GM19455 (cell line): ENCODE data around the gene PIEZO2.
"Not testable (repeated sequence)": the region's sequence is repeated elsewhere in the genome, so short reads cannot be mapped to it uniquely, and the experiment has no call there.

Experiments used
- ATAC-seq: cut with Tn5 transposase; IDR thresholded peaks from one replicate; pipeline ENCODE4 v1.9.1; 2021; ENCODE audit not compliant: unreplicated experiment

PIEZO2 gene

DNA sequence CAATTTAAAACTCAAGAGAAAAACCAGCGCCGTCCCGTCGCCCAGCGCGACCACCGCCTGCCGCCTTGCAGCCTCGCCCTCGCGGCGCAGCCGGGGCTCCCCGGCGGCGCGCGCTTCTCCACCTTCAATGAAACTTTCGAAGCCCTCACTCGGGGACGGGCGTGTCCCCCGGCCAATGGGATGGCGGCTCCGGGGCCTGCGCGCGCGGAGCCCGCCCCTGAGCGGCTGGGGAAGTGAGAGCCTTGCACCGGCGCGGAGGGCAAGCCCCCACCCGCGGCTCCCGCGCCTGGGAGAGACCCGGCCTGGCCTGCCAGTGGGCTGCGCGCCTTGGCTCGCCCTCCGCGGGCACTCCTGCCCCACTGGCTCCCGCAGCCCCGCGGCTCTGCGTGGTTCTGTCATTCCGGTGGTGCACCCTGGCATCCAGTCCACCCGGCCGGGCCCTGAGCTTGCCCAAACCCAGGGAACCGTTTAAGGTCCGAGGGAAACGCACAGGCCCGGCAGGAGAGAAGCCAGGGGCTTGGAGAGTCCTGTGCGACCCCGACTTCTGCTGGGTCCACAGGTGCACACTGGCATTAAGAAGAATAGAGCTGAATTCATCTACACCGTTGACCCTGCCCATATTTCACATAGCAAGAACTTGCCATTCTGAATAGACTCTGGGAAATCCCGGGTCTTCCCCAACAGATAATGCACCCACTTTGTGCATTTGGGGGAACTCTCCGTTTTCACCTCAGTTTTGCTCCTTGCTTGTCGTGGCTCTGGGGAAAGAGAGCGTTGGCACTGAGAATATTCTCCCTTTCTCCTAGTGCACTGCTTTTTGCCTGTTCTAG lies at the start of gene PIEZO2:
PIEZO2 (minus strand) TSS at position 129 of the 830 bp plus-strand sequence. CDS start 981 bp downstream, outside the sequence.
- no peak for ATAC-seq

DNA sequence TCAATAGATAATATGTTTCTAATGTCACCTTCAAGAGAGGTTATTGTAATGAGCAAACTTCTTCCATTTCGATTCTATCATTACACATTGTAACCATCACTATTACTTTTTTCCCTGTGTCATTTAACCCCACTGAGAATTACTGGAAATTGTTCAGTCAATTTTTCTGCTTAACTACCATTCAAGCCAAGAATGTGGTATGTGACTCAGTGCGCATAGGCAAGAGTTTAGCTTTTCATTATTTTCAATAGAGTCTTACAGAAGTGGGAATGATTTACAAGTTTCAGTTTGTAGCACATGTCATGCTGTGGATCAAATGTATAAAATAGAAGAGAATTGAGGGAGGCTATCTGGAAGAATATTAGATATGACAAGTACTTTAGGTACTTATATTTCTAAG lies 34.3 kb upstream of the PIEZO2 start:
- ATAC-seq: no peak

DNA sequence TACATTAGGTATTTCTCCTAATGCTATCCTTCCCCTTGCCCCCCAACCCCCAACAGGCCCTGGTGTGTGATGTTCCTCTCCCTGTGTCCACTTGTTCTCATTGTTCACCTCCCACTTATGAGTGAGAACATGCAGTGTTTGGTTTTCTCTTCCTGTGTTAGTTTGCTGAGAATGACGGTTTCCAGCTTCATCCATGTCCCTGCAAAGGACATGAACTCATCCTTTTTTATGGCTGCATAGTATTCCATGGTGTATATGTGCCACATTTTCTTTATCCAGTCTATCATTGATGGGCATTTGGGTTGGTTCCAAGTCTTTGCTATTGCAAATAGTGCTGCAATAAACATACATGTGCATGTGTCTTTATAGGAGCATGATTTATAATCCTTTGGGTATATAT lies 32.3 kb upstream of the PIEZO2 start:
- not testable (repeated sequence) for ATAC-seq

DNA sequence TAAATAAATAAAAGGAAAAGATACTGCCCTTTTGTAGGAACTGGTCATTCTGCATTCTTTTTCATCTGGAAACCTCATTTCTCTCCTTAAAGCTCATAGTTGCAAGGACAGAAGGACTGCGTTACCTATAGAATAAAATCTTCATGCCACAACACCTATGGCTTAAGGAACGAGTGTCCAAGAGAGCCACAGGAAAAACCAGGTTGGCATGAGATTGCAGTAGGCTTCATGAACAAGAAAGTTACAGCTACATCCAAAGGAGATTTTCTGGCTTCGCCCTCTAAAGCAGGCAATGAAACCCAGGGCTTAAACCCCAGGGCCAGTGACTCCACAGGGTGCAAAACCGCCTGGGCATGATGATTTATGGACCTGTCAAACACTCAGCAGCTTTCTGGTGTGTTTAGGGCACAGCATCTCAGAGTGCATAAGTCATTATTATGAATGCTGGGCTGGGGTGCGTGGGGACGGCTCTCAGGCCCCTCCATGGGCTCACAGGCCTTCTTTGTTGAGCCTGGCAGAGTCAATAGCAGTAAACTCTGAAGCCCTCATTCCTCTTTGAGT lies 30.7 kb upstream of the PIEZO2 start:
- ATAC-seq: no peak

DNA sequence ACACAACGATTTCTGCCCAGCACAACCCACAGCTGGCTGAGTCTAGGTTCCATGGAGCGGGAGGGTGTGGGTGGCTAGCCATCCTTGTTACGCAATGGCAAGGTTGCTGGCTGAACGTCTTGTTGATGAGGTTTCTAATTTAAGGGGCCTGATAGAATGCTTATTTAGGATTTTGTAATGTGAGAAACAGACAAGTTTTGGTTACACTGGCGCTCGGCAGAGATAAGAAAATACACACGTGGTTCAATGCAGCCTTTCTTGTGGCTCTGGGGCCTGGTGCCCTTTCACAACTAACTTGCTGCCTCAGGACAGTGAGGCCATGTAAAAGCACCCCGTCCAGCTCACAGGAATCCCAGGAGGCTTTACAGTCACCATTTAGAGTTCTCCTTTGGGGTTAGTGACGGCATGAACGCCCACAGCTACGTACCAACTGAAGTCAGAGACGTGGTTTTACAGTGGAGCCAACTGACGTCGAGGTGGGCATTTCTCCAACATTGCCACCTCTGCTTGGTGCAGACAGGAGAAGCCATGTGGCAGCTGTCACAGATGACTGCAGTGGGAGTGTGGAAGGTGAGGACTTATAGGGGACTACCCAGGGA lies 29.7 kb upstream of the PIEZO2 start:
- no peak for ATAC-seq

DNA sequence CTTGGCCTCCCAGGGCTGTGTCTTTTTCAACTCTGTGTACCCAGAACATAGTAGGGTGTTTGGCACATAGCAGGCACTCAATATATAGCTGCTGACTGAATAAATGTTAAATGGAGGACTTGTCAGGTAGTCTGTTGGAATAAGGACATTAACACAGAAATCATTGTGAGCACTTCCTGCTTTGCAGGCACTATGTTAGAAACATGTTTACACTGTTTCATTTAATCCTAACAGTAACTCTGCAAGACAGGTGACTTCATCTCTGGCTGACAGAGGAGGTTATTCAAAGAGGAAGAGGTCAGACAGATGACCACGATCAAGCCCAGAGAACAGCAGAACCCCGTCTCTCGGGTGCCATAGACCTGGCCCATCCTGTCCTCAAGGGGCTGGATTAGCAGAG lies 28.0 kb upstream of the PIEZO2 start:
- no peak for ATAC-seq

DNA sequence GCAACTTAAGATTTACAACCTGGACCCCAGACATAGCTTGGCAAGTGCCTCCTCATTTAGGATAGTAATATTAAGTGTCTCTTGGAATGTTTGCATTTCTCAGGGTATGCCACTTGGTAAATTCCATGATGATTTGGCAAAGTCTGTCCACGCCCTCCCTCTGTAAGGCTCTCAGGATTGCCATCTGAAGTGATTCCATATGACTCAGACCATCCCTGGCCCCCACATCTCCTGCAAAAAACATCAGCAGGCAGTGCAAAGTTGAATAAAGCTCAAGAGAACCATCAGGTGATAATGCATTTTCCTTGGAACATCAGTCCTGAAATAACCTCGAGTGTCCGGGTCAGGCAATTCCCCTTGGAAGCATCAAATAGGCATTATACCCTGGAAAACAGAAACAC lies 27.1 kb upstream of the PIEZO2 start:
- no peak for ATAC-seq

DNA sequence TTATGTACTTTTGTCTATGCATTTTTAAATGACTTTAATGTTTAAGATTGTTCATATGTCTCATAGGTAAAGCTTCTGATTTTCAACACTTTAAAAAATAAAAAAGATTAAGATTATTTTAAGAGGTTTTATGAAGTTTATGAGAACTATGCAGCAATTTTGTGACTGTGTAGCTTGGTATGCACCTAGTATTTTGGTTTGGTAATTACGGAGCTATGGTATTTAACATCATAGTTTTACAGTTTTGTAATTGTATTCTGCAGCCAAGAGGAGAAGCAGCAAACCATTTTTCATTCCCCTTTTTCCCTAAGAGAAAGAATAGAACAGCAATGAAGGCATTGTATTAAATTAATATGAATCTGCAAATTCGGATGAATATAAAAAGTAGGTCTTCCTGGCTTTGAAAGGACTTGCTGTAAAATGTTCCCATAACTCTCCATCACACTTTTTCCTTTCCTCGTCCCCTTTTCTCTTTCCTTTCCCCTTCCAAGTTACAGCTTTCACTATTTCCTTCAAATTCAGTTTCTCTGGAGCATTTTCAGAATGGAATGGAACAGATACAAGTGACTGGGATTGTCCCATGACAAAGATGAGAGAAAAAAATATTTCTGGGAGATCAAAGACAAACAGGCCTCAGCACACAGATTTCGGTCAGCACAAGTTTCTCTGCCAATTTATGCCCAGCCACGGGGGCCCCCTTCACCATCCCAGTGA lies 26.1 kb upstream of the PIEZO2 start:
- no peak for ATAC-seq

DNA sequence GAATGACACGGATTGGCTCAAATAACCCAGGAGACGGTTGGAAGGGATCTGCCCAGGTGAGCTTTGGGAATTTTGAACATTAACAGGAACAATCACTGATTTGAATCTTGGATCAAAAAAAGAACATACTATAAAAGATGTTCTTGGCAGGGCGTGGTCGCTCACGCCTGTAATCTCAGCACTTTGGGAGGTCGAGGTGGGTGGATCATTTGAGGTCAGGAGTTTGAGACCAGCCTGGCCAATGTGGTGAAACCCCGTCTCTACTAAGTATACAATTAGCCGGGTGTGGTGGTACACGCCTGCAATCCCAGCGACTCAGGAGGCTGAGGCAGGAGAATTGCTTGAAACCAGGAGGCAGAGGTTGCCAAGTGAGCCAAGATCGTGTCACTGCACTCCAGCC lies 24.8 kb upstream of the PIEZO2 start:
- not testable (repeated sequence) for ATAC-seq

DNA sequence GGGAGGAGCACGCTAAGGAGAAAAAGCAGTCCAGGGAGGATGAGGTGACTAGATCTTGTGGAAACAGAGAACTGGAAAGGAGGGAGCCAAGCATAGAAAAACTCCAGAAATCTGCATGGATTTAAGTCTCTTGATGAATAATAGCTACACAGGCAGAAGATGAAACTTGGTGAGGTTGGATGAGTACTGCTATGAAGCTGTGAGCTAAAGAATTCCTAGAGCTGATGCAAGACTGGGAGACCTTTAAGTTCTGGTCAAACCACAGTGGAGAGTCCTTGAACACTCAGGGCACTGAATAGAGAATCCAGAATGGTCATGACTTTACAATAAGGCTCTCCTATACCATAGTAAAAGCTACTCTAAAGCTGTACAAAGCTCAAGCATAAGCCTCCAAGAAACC lies 18.4 kb upstream of the PIEZO2 start:
- ATAC-seq: no peak

DNA sequence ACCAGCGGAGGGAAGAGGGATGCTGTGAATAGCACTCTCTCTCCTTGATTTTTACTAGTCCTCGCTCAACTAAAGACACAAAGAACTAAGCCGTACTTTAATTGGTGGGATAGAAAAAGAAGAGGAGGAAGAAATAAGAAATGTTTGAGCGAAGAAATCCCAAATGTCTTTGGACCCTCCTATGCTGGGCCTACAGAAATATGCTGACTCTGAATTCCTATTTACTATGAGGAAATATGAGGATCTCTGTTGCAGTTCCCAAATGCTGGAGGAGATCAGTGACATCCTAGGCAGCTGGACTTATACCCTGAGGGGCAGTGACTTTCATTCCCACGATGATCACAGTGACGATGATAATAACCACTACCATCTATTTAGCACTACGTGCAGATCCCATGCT lies 16.6 kb upstream of the PIEZO2 start:
- no peak for ATAC-seq

DNA sequence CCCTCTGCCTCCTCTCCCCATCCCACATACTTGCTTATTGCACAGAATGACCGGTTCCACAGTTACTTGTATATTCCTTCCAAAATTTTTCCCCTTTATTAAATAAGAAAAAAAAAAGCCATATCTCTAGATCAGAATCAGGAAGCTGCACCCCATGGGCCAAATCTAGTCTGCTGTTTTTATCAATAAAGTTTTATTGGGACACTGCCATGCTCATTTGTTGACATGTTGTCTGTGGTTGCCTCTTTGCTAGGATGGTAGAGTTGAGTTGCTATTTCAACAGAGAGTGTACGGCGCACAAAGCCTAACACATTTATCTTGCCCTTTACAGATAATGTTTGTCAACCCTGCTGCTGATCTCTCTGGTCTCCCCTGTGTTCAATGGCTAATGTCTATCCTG lies 15.8 kb upstream of the PIEZO2 start:
- ATAC-seq: no peak

DNA sequence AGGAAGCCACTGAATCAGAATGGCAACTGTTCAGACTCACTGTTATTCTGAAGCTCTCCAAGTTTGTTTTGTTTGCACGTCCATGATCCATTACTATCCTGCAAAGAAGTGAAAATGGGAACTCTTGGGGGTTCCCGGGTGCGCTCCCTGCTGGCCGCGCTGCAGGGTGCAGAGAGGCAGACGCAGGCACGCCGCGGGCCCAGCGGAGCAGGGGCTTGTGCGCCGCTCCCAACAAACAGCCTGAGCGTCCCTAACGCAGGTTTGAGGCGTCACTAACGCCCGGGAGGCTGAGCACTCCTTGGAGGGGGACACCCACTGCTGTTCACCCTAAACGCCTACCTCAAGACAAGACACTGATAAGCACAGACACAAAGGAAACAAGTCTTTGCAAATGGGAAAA lies 14.3 kb upstream of the PIEZO2 start:
- no peak for ATAC-seq

DNA sequence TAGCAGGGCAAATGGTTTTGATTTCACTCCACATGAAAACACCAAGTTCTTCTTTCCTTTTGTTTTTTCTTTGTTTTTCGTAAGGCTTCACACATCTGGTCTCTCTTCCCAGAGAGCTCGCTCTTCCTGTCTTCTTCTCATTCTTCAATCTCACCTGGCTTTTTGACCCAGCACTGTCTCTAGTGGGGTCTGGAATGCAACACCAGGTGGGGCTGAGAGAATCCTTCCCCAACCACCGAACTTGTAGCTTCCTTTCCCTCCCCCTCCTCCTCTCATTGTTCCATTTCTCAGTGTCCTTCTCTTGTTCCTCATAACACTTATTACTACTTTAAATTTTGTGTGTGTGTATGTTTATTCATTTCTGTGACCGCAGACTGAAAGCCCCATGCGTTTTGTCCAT lies 13.5 kb upstream of the PIEZO2 start:
- no peak for ATAC-seq

DNA sequence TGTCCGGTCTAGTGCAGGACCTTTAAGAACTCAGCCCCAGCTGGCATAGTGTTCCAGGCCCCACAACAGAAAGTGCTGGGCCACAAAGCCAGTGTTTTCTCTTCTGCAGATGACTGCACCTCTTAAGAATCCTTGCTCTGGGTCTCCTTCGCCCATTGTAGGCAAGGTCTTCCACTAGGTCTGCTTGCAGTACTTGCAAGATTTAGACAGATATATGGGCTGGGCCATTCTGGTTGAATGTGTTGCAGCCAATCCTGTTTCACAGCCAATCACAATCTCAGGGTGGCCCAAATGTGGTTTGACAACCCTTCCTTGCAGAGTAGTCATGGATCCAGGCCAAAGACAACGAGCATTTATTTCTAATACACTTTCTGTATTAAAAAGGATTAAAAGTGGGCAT lies 13.1 kb upstream of the PIEZO2 start:
- no peak for ATAC-seq

DNA sequence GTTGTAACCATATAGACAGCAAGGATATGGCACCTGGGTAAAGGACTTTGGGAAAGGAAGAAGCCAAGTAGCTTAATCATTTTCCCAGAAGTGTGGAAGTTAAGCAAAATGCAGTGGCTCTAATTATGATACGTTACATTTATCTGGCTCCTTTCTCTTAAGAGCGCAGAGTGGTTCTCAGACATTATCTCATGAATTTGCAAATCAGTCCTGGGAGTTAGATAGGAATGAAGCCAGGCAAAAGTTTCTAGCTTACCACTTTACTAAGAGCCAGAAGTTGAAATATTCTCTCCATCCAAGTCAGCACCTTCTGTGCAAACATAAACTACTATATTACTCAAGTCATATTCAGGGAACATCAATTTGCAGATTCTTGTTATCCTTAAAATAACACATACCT lies 10.9 kb upstream of the PIEZO2 start:
- no peak for ATAC-seq

DNA sequence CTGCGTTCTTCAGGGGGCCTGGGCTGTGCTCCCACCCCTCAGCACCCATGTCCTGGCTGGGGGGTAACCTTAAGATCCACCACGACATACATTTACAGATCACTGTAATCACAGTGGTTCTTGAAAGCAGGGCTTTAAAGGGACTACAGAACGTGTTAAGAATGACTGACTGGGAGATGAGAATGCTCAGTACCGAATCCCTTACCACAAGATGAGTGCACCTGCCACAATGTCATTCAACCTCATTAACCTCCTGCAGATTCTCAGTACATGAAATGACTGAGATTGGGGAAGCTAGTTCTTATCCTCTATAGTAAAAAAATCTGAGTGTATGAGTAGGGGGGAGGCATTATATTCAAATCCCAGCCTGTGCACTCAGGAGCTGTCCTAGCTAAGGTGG lies 10.5 kb upstream of the PIEZO2 start:
- ATAC-seq: no peak

DNA sequence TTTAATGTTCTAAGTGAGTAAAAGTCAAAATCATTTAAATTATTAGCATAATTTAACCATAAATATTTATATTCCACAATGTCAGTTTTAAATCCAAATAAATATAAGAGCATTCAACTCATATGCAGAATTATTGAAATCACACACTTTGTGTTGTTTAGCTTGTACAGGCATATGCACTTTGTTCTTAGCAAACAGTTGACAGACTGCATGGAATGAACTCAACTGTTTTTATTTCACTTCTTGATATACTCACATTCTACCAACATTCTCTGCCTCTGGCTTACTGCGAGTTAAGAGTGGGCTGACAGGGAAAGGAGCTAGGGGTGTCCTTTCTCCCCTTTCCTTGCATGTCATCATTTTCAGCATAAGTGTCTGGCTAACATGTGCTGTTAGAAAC lies 7.6 kb upstream of the PIEZO2 start:
- no peak for ATAC-seq

DNA sequence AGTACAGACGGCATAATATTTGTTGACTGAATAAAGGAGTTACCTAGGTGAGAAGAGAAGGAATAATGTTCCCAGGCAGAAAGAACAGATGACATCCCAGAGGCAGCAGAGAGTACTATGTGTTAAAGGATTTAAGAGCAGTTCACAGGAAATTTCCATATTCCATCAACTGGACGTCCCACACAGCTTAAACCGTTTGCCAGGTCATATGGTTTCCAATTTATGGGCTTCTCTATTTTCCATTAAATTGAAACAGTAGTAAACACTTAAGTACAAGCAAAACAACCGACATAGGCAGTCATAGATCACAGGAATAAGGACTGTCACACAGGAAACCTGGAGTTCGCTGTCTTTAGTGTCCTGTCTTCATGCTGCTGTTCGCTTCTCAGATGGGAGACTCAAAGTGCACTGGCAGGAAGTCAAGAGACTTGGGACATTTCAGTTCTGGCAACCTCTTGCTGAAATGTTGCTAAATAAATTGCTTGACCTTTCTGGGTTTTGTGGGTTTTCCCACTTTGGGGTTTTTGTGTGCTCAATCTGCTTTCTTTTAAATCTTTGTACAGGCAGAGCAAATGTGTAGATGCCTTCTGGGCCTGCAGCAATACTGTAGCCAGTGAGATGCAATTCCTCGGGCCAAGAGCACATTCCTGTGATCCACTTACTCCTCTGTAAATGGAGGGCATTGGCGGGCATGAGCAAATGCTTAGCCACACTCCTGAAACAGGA lies 5.8 kb upstream of the PIEZO2 start:
- no peak for ATAC-seq

DNA sequence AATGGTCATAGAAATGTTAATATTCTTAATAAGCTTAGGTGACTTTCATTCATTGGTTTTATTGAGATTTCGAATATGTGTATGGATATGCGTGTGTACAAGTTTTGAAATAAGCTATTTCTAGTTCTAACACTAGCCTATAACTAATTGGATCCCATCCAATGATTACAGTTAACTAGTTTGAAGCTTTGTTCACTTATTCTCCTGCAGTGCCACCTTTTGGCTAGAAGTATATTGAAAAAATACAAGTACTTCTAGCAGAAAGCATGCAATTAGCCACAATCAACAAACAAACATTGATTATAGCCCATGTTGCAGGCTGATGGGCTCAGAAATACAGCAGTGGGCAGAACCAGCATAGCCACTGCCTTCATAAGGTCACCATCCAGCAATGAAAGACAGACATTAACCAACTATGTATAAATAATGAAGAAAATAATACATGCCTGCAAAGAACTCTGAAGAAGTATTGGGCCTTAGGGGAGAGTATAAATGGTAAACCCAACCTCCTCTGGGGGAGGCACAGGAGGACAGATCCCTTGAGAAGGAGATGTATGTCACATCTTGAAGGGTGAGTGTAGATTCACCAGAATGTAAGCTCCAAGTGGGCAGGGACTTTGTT lies 5.1 kb upstream of the PIEZO2 start:
- no peak for ATAC-seq

DNA sequence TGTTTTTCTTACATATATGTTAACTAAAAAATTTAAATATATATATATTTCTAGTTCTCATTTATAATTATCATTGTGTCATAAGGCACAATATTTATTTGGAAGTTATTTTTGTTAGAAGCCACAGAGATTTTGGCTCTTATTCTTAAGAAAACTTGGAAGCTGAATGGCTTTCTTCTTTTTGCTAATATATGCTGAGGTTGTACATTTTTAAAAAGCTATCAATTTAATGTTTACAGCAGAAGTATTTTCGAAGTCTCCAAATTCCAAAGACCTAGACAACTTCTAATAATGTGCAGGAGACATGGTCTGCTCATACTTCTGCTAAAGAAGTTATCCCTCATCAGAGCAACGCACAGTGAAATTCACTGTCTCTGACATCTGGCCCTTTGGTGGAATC lies 3.7 kb upstream of the PIEZO2 start:
- ATAC-seq: no peak
